DMS 273 (cell line): Measurements from ENCODE around the gene ALB.

Experiments
- DNase-seq: peaks from one replicate; lab custom pipeline; 2025; ENCODE audit not compliant: unreplicated experiment; lab: John Stamatoyannopoulos, UW

ALB gene

GRCh38 chr4:73408181-73408867 is 4.2 kb downstream of the ALB start:
- no peak for DNase-seq

- no peak for DNase-seq
Observed at GRCh38 chr4:73409012-73409862, 5.2 kb downstream of the ALB start.

GRCh38 chr4:73409978-73410548 is 6.0 kb downstream of the ALB start:
- DNase-seq: no peak

- no peak for DNase-seq
Observed at GRCh38 chr4:73410916-73411730, 7.0 kb downstream of the ALB start.

GRCh38 chr4:73411731-73412414 is 7.8 kb downstream of the ALB start:
- no peak for DNase-seq

- no peak for DNase-seq
Observed at GRCh38 chr4:73413294-73413755, 9.2 kb downstream of the ALB start.

GRCh38 chr4:73414936-73415271 is 10.8 kb downstream of the ALB start:
- DNase-seq: no peak

- no peak for DNase-seq
Observed at GRCh38 chr4:73415807-73416238, 11.7 kb downstream of the ALB start.

- DNase-seq: no peak
Observed at GRCh38 chr4:73416423-73417087, 12.5 kb downstream of the ALB start.

- no peak for DNase-seq
Observed at GRCh38 chr4:73417342-73417741, 13.3 kb downstream of the ALB start.

- no peak for DNase-seq
Observed at GRCh38 chr4:73417973-73418372, 13.9 kb downstream of the ALB start.

- DNase-seq: no peak
Observed at GRCh38 chr4:73418677-73419076, 14.6 kb downstream of the ALB start.

GRCh38 chr4:73419106-73420038 is 15.3 kb downstream of the ALB start:
- no peak for DNase-seq

- DNase-seq: no peak
Observed at GRCh38 chr4:73420615-73421014, 16.5 kb downstream of the ALB start.

- no peak for DNase-seq
Observed at GRCh38 chr4:73421708-73422457, 17.8 kb downstream of the ALB start.

GRCh38 chr4:73422458-73422752 is 18.3 kb downstream of the ALB start:
- no peak for DNase-seq

- no peak for DNase-seq
Observed at GRCh38 chr4:73423184-73423583, 19.1 kb downstream of the ALB start.

- no peak for DNase-seq
Observed at GRCh38 chr4:73426666-73427065, 22.6 kb downstream of the ALB start.

- DNase-seq: no peak
Observed at GRCh38 chr4:73429118-73429517, 25.0 kb downstream of the ALB start.
